Peyer's patch (tissue), 4 donors: ENCODE data around the gene CDK10. TPM values are rescaled to one million over a fixed set of nuclear protein-coding genes. Genes with fewer than 3 reads are reported as not detected.

ENCODE experiments used
- DNase-seq, 3 donors: peaks; one replicate each; pipeline ENCODE4 v3.0.0-alpha.2; 2017 to 2019
- H3K27ac ChIP-seq, 4 donors: fragments of 200-600 bp; sonication (generic); one replicate each; pipeline ENCODE4 v1.5.1; 2016 to 2019
- H3K27me3 ChIP-seq, 2 donors: fragments of 200-600 bp; sonication (generic); one replicate each; pipeline ENCODE4 v1.5.1; 2019
- H3K36me3 ChIP-seq, 3 donors: fragments of 200-600 bp; sonication (generic); one replicate each; pipeline ENCODE4 v1.5.1; 2016 to 2019
- H3K4me1 ChIP-seq, 4 donors: fragments of 200-600 bp; sonication (generic); one replicate each; pipeline ENCODE4 v1.5.1; 2016 to 2019
- H3K4me3 ChIP-seq, 4 donors: fragments of 200-600 bp; sonication (generic); 1 replicate in 3 of 4; 2 replicates in 1 of 4; pipeline ENCODE4 v1.5.1; 2016 to 2019; ENCODE audit warnings: mild to moderate bottlenecking in 1 of 4
- H3K9me3 ChIP-seq, 4 donors: fragments of 200-600 bp; sonication (generic); one replicate each; pipeline ENCODE4 v1.5.1; 2016 to 2019; ENCODE audit warnings: mild to moderate bottlenecking in 1 of 4
- POLR2A ChIP-seq, 2 donors: fragments of 450-650 bp; IDR thresholded peaks; one replicate each; pipeline ENCODE4 v1.5.1; 2017; ENCODE audit warnings: antibody characterized with exemption in 2 of 2, mild to moderate bottlenecking in 2 of 2, moderate library complexity in 2 of 2
- total RNA-seq, 4 donors: library from RNA; depleted of rRNA; stranded (reverse); fragments of >200 nt; gene quantifications; one replicate each; pipeline ENCODE4 v1.1.0, GENCODE V29; 2016
- TF ChIP-seq, protein P1 (sequence below), 6 experiments: fragments of 450-650 bp in 4 of 6; fragments of 200-600 bp in 2 of 6; sonication (generic) in 1 of 6; IDR thresholded peaks; one replicate each; pipeline ENCODE4 v1.5.1; 2017 to 2019; ENCODE audit warnings: antibody characterized with exemption in 6 of 6, mild to moderate bottlenecking in 3 of 6, moderate library complexity in 1 of 6

The CDK10 gene
- total RNA-seq, 4 donors from 2014 or later = 97.9 to 198 (median 158) TPM

DNA sequence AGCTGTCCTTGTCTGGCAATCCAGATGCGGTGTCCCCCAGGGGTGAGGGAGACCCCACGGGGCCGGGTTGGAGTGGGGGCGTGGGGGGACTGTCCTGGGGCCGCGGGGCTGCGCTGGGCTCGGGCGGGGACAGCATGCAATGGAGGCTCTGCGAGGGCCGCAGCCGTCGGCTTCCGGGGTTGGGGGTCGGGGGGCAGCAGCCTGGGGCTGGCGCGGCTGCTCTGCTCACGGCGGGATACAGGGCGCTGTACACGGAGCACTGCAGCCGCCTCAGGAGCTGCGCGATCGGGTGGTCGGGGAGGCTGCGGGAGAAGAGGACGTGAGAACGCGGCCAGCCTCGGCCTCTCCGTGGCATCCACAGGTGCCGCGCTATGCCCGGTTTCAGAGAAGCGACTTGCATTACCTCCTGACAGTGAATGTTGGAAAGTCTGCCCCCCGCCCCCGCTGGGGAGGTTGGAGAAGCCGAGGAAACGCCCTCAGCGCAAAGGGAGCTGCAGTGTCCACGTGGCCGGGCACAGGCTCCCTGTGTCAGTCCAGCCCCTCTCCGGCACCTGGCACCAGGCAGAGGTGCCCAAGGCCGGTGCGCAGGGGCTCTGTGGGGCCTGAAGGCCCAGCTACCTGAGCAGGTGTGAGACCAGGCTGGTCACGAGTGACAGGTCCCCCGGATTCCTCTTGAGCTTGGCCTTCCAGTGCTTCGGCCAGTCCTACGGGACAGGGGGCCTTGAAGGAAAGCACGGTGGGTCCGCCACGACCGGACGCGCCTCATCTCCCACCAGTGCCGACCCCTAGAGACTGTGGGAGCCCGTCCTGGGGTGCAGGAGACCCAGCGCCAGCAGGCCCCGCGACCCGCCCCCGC, 24.4 kb downstream of the CDK10 start:
- peak in 1 of 3 donors; percentile 48 for DNase-seq
- Histone ChIP-seq H3K9me3 (no peaks in the 10 kb centered on the region), H3K27ac (no peak overlapping the region), H3K36me3 (no peaks in the 10 kb centered on the region), H3K4me3 (no peak overlapping the region), H3K27me3 (no peaks in the 10 kb centered on the region), H3K4me1 (peaks cover 0 to 29% (median 8%) of the 10 kb centered on the region in 4 donors)
- TF ChIP-seq POLR2A (IDR thresholded peaks at IDR 0.05) = no peak
- TF ChIP-seq, protein P1, sequence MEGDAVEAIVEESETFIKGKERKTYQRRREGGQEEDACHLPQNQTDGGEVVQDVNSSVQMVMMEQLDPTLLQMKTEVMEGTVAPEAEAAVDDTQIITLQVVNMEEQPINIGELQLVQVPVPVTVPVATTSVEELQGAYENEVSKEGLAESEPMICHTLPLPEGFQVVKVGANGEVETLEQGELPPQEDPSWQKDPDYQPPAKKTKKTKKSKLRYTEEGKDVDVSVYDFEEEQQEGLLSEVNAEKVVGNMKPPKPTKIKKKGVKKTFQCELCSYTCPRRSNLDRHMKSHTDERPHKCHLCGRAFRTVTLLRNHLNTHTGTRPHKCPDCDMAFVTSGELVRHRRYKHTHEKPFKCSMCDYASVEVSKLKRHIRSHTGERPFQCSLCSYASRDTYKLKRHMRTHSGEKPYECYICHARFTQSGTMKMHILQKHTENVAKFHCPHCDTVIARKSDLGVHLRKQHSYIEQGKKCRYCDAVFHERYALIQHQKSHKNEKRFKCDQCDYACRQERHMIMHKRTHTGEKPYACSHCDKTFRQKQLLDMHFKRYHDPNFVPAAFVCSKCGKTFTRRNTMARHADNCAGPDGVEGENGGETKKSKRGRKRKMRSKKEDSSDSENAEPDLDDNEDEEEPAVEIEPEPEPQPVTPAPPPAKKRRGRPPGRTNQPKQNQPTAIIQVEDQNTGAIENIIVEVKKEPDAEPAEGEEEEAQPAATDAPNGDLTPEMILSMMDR (IDR thresholded peaks at IDR 0.05) = no peak

DNA sequence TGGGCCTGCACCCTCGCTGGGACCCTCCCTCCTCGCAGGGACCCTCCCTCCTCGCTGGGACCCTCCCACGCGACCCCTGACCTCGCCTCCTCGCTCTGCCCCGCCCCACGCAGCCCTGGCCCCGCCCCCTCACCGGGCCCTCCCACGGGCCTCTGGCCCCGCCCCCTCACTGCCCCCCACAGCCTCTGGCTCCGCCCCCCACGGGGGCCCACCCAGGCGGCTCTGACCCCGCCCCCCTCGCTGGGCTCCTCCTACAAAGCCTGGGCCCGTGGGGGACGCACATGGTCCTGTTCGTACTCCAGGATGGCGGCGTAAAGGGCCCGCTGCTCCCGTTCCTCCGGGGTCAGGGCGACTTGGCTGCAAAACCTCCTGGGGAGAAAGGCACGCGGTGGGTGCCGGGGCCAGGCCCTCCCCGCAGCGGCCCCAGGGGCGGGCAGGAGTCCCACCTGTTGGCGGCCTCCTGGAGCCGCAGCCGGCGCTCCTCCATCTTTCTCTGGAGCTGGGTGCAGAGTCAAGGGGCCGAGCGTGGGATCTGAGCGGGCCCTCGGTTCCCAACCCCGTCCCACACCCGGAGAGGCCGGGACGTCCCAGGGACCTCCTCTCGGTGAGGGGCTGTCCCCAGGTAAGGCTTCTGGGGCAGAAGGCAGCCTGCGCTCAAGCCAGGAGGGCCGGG, 25.2 kb downstream of the CDK10 start:
- no peak for TF ChIP-seq POLR2A (IDR thresholded peaks at IDR 0.05)
- TF ChIP-seq, protein P1 (IDR thresholded peaks at IDR 0.05) = no peak

DNA sequence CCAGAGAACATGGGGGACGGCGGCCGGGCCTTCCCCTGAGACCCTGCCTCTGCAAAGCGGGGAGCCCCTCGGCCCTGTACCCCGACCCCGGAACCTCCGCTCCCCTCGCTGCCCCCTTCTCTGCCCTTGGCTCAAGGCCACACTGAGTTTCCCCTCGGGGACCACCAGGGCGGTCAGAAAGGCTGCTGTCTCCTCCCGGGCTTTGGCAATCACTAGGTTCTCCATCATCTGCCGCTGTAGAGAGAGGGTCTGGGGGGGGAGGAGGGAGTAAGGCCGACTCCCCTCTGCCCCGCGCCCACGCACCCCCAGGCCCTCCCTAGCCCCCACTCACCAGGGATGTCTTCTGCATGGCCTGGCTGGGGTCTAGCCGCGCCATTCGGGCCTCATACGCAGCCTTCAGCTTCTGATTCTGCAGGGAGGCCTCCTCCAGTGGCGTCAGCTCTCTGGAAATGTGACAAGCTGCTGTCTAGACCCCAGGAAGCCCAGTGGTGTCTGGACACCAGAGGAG, 25.8 kb downstream of the CDK10 start:
- H3K27me3 ChIP-seq = no peaks in the 10 kb centered on the region
- no peak for TF ChIP-seq POLR2A (IDR thresholded peaks at IDR 0.05)
- TF ChIP-seq, protein P1 (IDR thresholded peaks at IDR 0.05) = no peak
- peak overlapping the region; percentile 33 to 56 (median 46) for H3K4me3 ChIP-seq
- H3K9me3 ChIP-seq = no peaks in the 10 kb centered on the region
- peaks cover 0 to 26% (median 5%) of the 10 kb centered on the region in 4 donors for H3K4me1 ChIP-seq
- no peaks in the 10 kb centered on the region for H3K36me3 ChIP-seq
- DNase-seq = peak in 1 of 3 donors; percentile 45
- H3K27ac ChIP-seq = peak overlapping the region in 1 of 4 donors; percentile 49

More for the DNA sequence above, 25.2 kb downstream of the CDK10 start:
- H3K4me1 ChIP-seq = peaks cover 0 to 26% (median 5%) of the 10 kb centered on the region in 4 donors
- no peaks in the 10 kb centered on the region for H3K27me3 ChIP-seq
- DNase-seq = peak; percentile 71 to 82 (median 78)
- H3K9me3 ChIP-seq = no peaks in the 10 kb centered on the region
- H3K36me3 ChIP-seq = no peaks in the 10 kb centered on the region
- H3K4me3 ChIP-seq = peak overlapping the region; percentile 33 to 56 (median 46)
- H3K27ac ChIP-seq = peak overlapping the region in 1 of 4 donors; percentile 49

DNA sequence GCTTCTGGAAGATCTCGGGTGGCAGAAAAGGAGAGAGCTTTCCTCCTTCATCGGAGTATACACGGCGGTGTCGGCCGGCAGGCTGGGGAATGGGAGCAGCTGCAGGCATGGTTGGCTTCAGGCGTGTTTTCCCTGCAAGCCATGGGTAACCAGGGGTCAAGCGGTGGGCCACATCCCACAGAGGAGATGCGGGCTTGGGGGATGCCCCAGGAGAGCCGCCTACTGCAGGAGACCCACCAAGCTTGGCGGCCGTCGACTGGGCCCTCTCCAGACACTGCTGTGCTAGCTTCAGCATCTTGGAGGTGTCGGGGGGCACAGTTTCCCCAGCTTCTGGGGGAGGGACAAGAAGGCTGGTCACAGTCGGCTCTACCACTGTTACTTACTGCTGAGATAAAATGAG, 30.0 kb downstream of the CDK10 start:
- H3K27ac ChIP-seq = no peak overlapping the region
- H3K36me3 ChIP-seq = no peaks in the 10 kb centered on the region
- no peak for DNase-seq
- no peaks in the 10 kb centered on the region for H3K9me3 ChIP-seq
- H3K4me3 ChIP-seq = no peak overlapping the region
- H3K4me1 ChIP-seq = peaks cover 3 to 28% (median 12%) of the 10 kb centered on the region in 4 donors
- H3K27me3 ChIP-seq = no peaks in the 10 kb centered on the region
- TF ChIP-seq, protein P1 (IDR thresholded peaks at IDR 0.05) = no peak
- no peak for TF ChIP-seq POLR2A (IDR thresholded peaks at IDR 0.05)

DNA sequence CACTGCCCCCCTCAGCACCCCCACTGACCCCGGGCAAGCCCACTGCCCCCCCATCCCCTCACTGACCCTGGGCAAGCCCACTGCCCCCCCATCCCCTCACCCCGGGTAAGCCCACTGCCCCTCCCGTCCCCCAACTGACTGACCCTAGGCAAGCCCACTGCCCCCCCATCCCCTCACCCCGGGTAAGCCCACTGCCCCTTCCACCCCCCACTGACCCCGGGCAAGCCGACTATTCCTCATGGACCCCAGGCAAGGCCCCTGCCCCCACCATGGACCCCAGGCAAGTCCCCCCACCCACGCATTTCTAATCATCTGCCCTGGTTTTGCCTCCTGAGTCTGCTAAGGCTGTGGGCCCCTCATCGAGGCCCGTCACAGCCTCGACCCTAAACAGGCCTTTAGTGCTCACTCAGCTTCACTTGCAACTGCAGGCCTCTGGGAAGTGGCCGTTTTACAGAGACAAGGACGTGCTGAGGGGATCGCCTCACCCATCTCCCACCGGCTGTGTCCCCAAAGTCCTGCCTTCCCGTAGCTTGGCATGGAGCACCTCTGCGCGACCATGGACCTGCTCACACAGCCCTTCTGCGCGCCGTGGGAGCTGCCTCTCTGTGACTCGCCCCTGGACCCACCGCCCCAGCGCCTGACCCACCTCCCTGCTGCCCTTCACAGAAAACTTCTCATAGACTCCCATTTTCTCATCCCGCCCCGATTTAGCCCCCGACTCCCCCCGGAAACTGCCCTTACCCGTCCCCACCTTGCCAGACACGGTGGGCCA, 30.6 kb downstream of the CDK10 start:
- H3K9me3 ChIP-seq = no peaks in the 10 kb centered on the region
- no peaks in the 10 kb centered on the region for H3K27me3 ChIP-seq
- no peaks in the 10 kb centered on the region for H3K36me3 ChIP-seq
- DNase-seq = no peak
- no peak overlapping the region for H3K4me3 ChIP-seq
- H3K27ac ChIP-seq = no peak overlapping the region
- no peak for TF ChIP-seq POLR2A (IDR thresholded peaks at IDR 0.05)
- TF ChIP-seq, protein P1 (IDR thresholded peaks at IDR 0.05) = no peak
- peaks cover 3 to 22% (median 10%) of the 10 kb centered on the region in 4 donors for H3K4me1 ChIP-seq
